GM19397 (cell line): ENCODE measurements around the gene PKD1.
"Not testable (repeated sequence)": the region's sequence is repeated elsewhere in the genome, so short reads cannot be mapped to it uniquely, and the experiment has no call there.

Source experiments
- ATAC-seq: cut with Tn5 transposase; IDR thresholded peaks from one replicate; pipeline ENCODE4 v1.9.1; 2021; ENCODE audit warnings: mild to moderate bottlenecking, moderate library complexity; ENCODE audit not compliant: unreplicated experiment

Gene PKD1

DNA sequence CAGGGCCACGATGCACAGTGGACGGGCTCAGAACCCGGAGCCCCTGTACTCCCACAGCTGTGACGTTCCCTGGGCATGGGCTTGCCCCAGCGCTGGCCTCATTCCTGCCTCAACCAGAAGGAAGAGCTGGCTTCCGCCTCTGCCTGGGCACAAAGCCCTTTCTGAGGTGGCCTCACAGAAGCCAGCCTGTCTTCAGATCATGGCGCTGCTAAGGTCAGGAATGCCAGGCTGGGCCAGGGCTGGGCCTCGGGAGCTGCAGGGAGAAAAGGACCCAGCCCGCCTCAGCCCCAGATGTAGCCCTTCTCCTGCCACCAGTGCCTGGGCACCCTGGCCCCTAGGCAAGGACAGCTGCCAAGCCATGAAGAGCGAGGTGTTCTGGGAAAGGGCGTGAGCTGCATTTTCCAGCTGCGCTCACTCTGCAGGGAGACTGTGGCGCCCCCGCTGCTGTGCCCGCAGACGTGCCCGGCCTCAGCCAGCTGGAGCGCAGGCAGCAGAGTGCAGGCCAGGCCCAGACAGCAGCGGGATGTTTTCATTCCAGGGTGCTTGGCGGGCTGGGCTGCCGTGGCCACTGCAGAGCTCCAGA, 9.4 kb downstream of the PKD1 start:
- ATAC-seq, result not testable (repeated sequence)

DNA sequence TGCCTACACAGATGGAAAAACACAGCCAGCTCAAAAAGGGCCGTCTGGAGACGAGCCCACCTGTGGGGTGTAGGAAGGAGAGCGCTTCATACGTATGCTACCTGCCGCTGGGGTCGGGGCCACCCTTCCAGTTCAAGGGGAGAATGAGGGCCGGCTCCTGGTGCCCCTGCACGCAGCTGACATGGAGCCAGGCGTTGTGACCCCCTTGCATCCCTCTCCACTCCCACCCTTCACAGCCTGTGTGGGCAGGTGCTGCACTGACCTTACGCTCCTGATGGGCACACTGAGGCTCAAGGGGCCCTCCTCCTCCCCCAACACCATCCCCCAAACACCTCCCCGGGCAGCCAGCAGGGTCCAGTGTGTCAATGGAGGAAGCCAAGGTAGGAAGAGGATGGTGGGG, 10.1 kb downstream of the PKD1 start:
- not testable (repeated sequence) for ATAC-seq

DNA sequence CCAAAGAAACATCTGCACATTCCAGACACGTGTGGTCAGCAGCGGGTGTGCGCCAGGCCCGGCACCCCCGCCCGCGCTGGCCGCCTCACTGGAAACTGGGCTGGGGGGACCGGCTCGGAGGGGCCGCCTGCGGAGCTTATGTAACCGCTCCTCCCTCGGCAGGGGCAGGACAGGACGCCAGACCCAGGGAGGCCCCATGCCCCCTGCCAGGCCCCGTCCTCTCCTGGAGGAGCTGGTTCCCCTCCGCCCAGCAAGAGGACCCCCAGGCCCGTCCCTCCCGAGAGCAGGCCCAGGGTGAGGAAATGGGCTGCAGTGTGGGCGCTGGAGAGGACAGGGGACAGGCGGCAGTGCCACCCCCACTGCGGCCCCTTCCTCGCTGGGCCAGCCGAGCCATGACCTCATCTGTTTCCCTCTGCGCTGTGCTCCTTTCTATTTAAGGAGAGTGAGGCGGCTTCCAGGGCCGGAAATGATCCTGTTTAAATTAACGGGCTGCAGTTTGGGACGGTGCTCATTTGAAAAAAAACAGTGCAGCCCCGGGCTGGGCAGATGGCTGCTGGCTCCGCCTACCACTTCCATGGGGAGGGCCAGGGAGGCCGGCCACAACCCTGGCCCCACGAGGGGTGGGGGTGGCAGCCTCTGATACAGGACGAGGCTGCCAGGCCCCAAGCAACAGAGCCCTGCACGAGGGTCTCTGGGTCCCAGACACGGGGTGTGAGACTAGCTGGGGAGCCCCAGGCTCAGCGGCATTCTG, 10.8 kb downstream of the PKD1 start:
- not testable (repeated sequence) for ATAC-seq

DNA sequence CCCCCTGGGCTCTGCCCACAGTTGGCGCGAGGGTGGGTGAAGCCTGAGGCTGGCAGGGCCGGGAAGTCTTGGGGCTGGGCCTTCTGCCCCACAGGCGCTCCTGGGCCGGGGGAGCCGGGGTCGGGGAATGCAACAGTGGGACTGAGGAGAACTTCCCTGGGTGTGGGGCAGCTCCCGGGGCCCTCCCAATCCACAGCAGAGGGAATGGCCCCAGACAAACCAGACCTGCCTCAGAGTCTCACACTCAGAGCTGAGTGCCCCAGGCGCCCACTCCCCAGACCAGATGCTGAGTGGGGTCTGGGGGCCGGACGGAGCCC, 11.4 kb downstream of the PKD1 start:
- not testable (repeated sequence) for ATAC-seq

DNA sequence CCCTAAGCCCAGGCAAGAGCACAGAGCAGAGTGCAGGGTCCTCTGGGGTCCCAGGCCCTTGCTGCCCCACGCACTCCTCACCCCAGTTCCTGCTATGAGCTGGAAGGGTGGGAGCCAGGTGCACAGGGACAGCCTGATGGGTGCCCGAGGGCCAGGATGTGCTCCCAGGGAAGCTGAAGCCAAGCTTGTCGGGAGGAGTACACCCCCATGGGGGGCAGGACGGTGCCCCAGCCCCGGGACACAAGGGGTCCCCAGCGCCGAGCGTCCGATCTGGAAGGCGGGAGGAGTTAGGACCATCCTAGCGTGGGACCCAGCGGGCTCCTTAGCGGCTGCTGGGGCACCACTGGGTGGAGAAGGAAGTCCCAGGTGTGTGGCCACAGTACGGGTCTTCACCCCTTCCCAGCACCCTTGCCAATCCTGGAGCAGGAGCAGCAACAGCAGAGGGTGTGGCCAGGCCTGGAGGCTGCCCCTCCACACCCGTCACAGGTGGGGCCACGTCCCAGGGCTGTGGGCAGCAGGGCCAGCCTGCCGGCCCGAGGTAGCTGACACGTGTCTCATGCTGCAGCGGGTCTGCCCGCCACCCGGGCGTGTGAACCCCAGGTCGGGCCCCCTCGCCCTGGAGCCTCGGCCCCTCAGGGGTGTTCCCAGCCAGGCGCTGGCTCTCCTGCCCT, 11.9 kb downstream of the PKD1 start:
- ATAC-seq, result not testable (repeated sequence)

DNA sequence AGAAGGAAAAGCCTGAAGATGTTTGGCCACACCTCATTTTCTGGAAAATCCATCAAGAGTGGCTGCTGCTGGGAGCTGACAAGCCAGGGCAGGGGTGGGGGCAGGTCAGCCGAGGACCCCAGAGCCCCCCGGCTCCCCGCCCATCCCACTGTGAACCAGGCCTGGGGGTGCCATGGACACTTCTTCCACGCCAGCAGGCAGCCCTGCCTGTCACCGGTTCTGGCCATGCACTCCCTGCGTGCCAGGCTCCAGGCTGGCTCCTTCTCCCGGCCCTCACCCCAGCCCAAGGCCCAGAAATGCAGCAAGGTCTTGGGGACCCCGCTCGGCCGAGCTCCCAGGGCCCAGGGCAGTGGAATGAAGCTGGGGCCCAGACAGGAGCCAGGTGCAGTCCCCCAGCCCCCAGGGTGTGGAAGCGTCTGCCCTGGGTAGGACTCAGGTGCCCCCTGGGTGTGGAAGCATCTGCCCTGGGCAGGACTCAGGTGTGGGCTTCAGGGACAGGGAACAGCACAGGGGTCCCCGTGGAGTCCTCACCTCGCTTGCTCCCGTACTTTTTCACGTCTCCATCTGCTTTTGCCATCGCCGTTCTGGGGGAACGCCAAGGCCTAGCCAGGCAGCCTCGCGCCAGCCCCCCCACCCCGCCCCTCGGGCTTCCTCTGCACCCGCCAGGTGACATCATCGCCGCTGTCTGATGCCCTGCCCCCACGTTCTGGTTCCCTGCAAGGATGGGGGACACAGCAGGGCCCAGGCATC, 12.6 kb downstream of the PKD1 start:
- ATAC-seq, result not testable (repeated sequence)

DNA sequence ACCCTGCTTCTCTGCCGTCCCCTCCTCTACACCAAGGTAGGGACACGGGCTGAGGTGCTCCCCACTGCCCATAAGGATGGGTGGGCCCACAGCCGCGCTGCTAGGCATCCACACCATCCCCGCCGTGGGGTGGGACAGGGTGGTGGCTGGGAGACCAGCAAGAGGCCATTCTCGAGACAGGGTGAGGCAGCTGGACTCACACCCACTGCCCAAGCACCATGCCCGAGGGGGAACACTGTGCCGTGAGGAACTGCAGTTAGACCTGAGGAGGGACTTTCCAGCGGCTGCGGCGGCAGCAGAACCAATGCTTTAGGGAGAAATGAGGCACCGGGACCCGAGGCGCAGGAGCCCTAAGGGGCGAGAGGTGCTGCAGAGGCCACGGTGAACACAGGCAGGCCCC, 13.3 kb downstream of the PKD1 start:
- ATAC-seq, result no peak

DNA sequence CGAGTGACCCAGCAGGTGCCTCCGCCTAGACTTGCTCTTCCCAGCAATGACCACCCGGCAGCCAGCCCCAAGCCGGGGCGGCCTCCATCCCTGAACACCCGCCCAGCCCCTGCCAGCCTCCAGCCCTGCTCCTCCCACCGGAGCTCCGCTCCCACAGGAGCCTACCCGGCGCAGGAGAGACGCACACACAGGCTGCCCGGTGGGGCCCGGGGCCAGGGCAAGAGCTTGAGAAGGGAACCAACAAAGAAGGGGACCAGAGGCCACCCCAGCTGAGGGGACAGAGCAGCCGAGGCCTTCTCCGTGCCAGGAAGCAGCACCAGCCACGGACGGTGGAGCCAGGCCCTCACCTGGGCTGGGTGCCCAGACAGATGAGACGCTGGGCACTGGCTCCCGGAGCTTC, 13.8 kb downstream of the PKD1 start:
- no peak for ATAC-seq

DNA sequence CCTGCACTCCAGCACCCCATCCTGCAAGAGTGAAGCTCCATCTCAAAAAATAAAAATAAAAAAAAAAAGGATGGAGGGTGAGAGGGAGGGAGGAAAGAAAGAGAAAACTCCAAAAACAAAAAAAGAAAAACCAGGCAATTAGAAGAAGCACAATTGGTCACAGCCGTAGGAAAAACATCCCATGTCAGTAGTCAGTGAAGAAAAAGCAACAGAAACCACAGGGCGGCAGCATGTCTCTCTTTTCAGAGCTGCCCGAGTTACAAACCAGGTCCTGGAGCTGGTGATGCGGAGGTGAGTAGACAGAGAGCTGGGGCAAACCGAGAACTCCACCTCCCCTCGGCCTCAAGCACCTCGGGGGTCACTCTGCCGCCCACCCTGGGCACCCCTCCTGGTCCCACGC, 14.4 kb downstream of the PKD1 start:
- ATAC-seq, result not testable (repeated sequence)

DNA sequence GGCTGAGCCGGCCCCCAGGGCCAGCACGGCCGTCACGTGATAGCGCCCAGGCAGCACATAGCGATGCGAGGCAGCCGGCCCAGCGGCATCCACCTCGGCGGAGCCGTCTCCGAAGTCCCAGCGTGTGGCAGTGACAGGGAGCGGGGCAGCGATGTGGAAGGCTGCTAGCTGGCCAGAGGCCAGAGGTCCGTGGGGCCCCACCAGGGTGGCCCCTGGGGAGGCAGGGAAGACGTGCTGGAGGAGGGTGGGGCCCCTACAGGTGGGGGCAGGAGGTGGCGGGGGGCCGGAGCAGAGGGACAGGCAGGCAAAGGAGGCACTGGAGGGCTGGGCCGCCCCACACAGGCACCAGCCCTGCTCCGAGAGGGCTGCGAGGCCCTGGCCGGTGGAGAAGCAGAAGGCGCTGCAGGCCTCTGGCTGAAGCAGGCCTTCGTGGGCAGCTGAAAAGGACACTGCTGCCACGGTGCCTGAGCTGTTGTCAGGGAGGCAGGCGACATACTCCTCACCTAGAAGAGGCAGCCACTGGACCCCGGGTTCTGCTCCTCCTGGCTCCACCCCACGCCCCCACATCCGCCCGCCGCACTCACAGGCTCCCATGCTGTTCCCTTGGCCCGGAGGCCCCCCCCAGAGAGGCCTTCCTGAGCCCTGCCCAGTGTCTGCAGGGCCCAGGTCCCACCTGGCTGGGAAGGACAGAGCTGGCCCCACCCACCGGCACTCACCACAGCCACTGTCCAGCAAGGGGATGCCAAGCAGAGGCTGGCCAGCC, 17.6 kb downstream of the PKD1 start:
- not testable (repeated sequence) for ATAC-seq

DNA sequence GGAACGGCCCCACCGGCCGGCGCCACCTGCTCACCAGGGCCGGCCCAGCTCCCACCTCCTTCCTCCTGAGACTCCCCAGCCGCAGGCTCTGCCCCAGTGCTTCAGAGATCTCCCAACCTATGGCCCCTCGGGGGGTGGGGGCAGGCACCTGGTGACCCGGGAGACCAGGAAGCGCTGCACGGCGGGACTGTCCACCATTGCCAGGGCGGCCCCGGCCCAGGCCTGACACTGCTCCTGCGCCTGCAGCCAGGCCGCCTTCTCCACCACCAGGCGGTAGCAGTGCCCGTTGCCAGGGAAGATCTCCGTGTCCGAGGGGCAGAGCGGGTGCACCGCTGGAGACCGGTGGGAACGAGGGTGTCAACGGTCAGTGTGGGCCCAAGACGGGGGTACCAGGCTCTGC, 18.4 kb downstream of the PKD1 start:
- ATAC-seq, result not testable (repeated sequence)

DNA sequence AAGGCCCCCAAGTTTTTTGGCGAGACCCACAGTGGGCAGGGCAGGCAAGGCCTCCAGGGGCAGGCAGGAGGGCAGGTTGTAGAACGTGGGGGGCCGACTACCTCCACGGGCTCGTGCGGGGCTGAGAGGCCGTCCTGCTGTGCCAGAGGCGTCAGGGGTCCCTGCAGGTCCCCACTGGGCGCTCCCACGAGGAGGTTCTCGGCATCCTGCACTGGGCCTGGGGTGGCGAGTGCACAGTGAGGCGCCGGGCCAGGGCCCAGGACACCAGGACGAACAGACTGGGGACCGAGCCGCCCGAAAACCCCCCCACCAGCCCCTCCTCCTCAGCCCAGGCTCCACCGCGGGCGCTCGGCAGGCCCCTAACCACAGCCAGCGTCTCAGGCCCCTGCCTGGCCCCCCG, 19.3 kb downstream of the PKD1 start:
- not testable (repeated sequence) for ATAC-seq

DNA sequence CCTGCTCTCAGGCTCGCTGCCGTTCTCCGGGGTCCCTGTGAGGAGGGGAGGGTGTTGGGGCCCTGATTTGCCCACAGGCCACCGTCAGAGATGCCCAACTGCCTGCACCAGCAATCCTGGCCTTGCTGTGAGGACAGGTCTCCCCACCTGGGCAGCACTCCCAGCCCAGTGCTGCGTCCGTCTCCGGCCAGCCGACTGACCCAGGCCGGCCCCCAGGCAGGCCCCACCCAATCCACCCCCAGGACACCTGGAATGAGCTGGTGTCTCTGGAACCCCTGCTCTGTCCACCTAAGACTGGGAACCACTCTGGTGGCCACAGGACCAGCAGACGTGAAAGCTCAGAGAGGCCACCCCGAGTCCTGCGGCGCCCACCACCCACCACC, 20.1 kb downstream of the PKD1 start:
- ATAC-seq, result no peak

DNA sequence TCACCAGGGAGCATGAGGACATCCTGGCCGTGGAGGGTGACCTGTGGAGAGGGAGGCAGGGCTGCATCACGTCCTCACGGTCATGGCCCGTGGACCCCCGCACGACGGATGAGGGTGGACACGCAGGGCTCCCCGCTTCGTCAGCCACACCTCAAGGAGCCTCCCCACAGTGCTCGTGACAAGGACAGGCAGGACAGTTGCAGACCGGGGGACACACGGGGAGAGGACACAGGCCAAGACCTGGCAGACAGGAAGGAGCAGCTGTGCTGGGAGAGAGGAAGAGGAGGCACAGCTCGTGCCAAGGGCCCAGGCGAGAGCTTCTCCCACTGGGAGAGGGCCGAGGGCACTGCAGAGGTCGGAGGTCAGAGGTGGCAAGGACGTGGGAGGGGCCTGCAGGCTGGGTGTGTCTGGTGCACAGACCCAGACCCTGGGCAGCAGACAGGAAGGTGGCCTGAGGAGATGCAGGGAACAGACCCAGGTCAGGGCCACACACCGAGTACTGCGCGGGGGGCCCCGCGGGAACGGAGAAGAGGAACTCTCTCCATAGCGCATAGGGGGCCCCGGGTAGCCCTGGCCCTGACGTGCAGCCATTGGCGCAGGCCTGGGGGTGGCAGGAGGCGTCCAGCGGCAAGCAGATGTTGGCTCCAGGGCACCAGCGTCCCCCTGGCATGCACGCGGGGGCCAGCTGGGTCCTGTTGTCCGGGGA, 20.7 kb downstream of the PKD1 start:
- ATAC-seq, result not testable (repeated sequence)

DNA sequence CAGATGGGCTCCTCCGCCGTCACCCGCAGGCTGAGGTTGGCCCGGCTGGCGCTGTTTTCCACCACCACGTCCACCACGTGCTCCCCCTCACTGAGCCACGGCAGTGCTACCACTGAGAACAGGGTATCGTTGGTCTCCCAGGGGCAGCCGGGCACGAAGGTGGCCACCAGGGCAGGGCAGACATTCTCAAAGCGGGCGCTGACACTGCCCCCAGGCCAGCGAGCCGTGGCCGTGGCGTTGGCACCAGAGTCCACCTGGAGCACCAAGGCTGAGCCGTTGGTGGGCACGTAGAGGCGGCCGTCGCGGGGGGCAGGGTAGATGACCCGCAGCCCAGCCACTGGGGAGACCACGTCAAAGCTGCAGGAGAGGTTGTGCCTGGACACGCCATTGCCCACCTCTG, 21.5 kb downstream of the PKD1 start:
- ATAC-seq, result not testable (repeated sequence)

DNA sequence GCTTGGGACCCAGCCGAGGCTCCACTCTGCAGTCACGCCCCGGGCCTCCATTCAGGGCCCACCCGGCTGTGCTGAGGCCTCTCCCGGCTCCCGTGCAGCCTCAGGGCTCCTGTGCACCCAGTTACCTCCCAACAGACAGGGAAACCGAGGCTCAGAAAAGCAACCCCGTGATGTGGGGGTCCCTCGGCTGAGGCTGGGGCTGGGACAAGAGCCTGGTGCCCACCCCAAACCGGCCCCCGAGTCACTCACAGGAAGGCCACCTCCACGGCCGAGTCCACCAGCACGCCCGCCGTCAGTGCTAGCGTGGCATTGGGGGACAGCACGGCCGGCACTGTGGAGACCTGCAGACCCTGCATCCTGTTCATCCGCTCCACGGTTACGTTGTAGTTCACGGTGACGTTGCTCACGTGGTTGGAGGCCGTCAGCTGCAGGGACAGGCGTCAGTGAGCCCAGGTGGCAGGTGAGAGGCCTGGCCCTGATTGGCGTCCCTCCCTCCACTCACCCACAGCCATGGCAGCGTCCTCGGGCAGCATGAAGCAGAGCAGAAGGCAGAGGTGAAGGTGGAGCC, 23.1 kb downstream of the PKD1 start:
- not testable (repeated sequence) for ATAC-seq

DNA sequence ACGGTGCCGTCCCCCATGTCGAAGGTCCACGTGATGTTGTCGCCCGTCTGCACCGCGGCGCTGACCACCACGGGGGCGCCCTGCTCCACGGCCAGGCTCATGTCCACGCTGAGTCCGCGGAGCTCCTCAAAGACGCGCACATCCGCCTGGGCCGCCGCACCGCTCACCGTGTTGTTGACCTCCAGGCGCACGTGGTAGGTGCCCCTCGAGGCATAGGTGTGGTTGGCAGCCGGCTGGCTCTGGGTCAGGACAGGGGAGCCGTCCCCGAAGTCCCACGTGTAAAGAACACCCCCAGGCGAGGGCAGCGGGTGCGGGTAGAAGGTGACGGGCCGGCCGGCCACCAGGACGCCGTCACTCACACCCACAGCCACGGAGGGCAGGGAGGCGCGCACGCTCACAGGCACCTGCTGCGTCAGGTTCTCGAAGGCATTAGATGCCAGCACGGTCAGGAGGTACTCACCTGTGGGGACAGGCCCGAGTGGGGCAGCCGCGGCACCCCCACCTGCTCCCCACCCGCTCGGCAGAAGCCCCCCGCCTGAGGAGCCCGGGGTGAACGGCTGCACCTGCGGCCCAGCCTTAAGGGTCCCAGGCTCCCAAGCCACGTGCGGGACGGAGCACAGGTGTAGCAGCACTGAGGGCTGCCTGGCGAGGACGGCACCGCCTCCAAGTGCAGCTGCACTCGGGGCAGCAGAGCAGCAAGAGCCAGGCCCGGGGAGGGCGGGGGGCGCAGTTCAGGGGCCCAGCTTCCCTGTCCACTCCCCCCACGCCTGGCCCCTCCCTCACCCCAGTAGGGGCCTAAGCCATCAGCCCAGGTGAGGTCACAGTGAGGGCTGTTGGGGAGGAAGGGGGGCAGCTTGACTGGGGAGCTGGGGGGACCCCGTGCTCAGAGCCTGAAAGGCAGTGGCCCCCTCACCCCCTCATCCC, 24.0 kb downstream of the PKD1 start:
- ATAC-seq, result not testable (repeated sequence)

DNA sequence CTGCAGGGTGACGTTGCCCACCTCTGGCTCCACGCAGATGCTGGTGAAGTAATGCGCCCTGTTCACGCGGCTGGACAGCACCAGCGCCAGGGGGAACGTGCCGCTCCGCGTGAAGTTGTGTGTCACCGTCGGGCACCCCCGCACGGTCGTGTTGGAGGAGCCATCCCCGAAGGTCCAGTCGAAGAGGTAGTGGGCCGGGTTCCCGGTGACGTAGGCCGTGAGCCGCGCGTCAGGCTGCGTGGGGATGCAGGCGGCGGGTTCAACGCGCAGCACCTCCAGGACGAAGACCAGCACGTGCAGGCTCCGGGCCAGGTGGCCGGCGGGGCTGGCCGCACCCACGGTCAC, 24.7 kb downstream of the PKD1 start:
- ATAC-seq, result not testable (repeated sequence)
